ENCODE results near the gene HP. TPM values are rescaled to one million over a fixed set of nuclear protein-coding genes. Genes with fewer than 3 reads are reported as not detected.

Gene HP
- total and polyA plus RNA-seq, 2 of the 13 experiments (the other 11 are each of a cell fraction or from before 2014, with no cell fraction given), result 387 to 524 TPM

- 0 out of 2 replicates have a peak, but pooled peaks have one; percentile 24 for TF ChIP-seq MTERF4 (CRISPR knock-in tag; IDR thresholded peaks at IDR 0.05)
- TF ChIP-seq KLF11 (CRISPR knock-in tag; IDR thresholded peaks at IDR 0.05), result 0 out of 2 replicates have a peak, but pooled peaks have one; percentile 38
- TF ChIP-seq ZGPAT (CRISPR knock-in tag; IDR thresholded peaks at IDR 0.05), result 0 out of 2 replicates have a peak, but pooled peaks have one; percentile 21
- TF ChIP-seq ZNF362 (CRISPR knock-in tag; IDR thresholded peaks at IDR 0.05; ENCODE audit: borderline replicate concordance), result no peak
- 0 out of 2 replicates have a peak, but pooled peaks have one; percentile 23 for TF ChIP-seq KAT8 (CRISPR knock-in tag; IDR thresholded peaks at IDR 0.05)
- TF ChIP-seq KIAA2018 (CRISPR knock-in tag; IDR thresholded peaks at IDR 0.05; ENCODE audit: borderline replicate concordance), result no peak
- TF ChIP-seq RARA (CRISPR knock-in tag; IDR thresholded peaks at IDR 0.05), result 0 out of 2 replicates have a peak, but pooled peaks have one; percentile 33
- TF ChIP-seq ZNF7 (CRISPR knock-in tag; IDR thresholded peaks at IDR 0.05), result peak; percentile 57
- peak; percentile 69 for TF ChIP-seq HNF4A (CRISPR knock-in tag; IDR thresholded peaks at IDR 0.05)
- TF ChIP-seq GATAD2A (CRISPR knock-in tag; IDR thresholded peaks at IDR 0.05), result peak; percentile 46
- 0 out of 2 replicates have a peak, but pooled peaks have one; percentile 39 for TF ChIP-seq HOXA9 (CRISPR knock-in tag; IDR thresholded peaks at IDR 0.05; ENCODE audit: borderline replicate concordance)
- TF ChIP-seq ZNF629 (CRISPR knock-in tag; conservative IDR thresholded peaks at IDR 0.05), result 0 out of 2 replicates have a peak, but pooled peaks have one; percentile 11
- TF ChIP-seq SRSF4 (IDR thresholded peaks at IDR 0.05; ENCODE audit: low read depth, low read length, poor library complexity, severe bottlenecking), result no peak
- TF ChIP-seq ZBTB38 (CRISPR knock-in tag; IDR thresholded peaks at IDR 0.05), result peak; percentile 36; the same call in 1 of the 2 replicates
- 0 out of 2 replicates have a peak, but pooled peaks have one; percentile 53 for TF ChIP-seq FOXO1 (CRISPR knock-in tag; IDR thresholded peaks at IDR 0.05)
- TF ChIP-seq ELF3 (CRISPR knock-in tag; IDR thresholded peaks at IDR 0.05), result peak; percentile 43; the same call in 1 of the 2 replicates
- TF ChIP-seq CC2D1A (CRISPR knock-in tag; IDR thresholded peaks at IDR 0.05), result no peak
- 0 out of 2 replicates have a peak, but pooled peaks have one; percentile 18 for TF ChIP-seq MXD4 (CRISPR knock-in tag; IDR thresholded peaks at IDR 0.05)
- TF ChIP-seq NR2F6 (IDR thresholded peaks at IDR 0.05), result no peak
- TF ChIP-seq NR2F6 (CRISPR knock-in tag; IDR thresholded peaks at IDR 0.05), result peak; percentile 32; the same call in 1 of the 2 replicates
Observed at GRCh38 chr16:72042157-72042660, 12.1 kb upstream of the HP start (continued).

Data from HepG2 (cell line).